Mesodermal cell (in vitro differentiated cells): ENCODE results near the gene MEMO1.
"Not testable (repeated sequence)": the region's sequence is repeated elsewhere in the genome, so short reads cannot be mapped to it uniquely, and the experiment has no call there.

Experiments used
- H3K27ac ChIP-seq: 2 replicates; pipeline ENCODE4 v1.7.0; 2013; ENCODE audit warnings: mild to moderate bottlenecking, low read depth, low read length, moderate library complexity; ENCODE audit not compliant: severe bottlenecking
- H3K36me3 ChIP-seq: 2 replicates; pipeline ENCODE4 v1.7.1; 2013; ENCODE audit warnings: mild to moderate bottlenecking, low read length, moderate library complexity; ENCODE audit not compliant: control insufficient read depth, insufficient read depth
- H3K4me1 ChIP-seq: one replicate; pipeline ENCODE4 v1.7.1; 2013; ENCODE audit warnings: mild to moderate bottlenecking, low read length; ENCODE audit not compliant: insufficient read depth, control insufficient read depth, poor library complexity, severe bottlenecking
- H3K4me3 ChIP-seq: 2 replicates; pipeline ENCODE4 v1.7.0; 2013; ENCODE audit warnings: low read length, control low read depth, mild to moderate bottlenecking; ENCODE audit not compliant: insufficient read depth, poor library complexity, severe bottlenecking; ENCODE audit errors: extremely low read depth
- H3K9me3 ChIP-seq: 2 replicates; pipeline ENCODE4 v1.7.1; 2013; ENCODE audit warnings: mild to moderate bottlenecking, low read length, moderate library complexity; ENCODE audit not compliant: control insufficient read depth
- WGBS, 2 experiments: methylation state at CpG; one replicate each; pipeline ENCODE4 v1.1.5; 2013; ENCODE audit warnings: missing lambda C conversion rate in 2 of 2; ENCODE audit not compliant: insufficient coverage in 2 of 2; 5-methylcytosine and 5-hydroxymethylcytosine counted together

MEMO1 gene

DNA sequence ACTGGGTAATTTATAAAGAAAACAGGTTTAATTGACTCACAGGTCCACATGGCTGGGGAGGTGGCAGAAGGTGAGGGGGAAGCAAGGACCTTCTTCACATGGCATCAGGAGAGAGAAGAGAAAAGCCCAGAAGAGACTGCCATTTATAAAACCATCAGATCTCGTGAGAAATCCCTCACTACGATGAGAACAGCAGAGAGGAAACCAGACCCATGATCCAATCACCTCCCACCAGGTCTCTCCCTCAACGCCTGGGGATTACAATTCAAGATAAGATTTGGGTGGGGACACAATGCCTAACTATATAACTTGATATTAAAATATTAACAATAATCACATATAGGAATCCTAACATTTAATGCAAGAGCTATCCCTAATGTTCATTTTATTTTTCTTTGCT, 31.8 kb downstream of the MEMO1 start:
- Histone ChIP-seq H3K9me3 (no peaks in the 10 kb centered on the region), H3K27ac (no peak overlapping the region), H3K4me1 (no peaks in the 10 kb centered on the region), H3K36me3 (no peaks in the 10 kb centered on the region), H3K4me3 (no peak overlapping the region)
- no CpG with 5 or more reads among the region's 3 CpGs for WGBS, 2 experiments

DNA sequence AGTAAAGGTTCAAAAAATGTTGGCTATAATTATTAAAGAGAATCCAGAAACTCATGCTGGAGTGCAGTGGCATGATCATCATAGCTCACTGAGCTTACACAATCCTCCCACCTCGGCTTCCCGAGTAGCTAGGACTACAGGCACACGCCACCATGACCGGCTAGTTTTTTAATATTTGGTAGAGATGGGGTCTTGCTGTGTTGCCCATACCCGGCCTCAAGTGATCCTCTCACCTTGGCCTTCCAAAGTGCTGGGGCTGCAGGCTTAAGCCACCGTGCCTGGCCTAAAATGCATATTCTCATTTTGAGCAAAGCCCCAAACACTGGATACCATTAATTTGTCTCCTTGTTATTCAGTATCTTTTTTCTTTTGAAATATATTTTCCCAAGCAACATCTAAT, 32.4 kb downstream of the MEMO1 start:
- no peaks in the 10 kb centered on the region for H3K36me3 ChIP-seq
- no peak overlapping the region for H3K4me3 ChIP-seq
- no peaks in the 10 kb centered on the region for H3K4me1 ChIP-seq
- 83 to 100% methylated on average over 1 to 2 of the region's 6 CpGs for WGBS, 2 experiments
- no peaks in the 10 kb centered on the region for H3K9me3 ChIP-seq
- no peak overlapping the region for H3K27ac ChIP-seq

DNA sequence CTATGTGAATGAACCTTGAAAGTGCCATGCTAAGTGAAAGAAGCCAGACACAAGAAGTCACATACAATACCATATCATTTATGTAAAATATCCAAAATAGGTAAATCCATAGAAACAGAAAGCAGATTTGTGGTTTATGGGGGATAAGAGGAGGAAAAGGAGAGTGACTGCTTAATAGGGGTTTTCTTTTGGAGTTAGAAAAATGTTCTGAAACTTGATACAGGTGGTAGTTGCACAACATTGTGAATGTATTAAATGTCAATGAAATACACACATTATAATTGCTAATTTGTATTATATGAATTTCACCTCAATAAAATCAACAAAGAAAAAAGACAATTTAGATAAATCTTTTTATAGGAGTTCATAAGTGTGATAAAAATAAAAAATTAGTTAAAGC, 37.1 kb downstream of the MEMO1 start:
- H3K27ac ChIP-seq: no peak overlapping the region
- no peak overlapping the region for H3K4me3 ChIP-seq
- H3K4me1 ChIP-seq: no peaks in the 10 kb centered on the region
- no peaks in the 10 kb centered on the region for H3K36me3 ChIP-seq
- H3K9me3 ChIP-seq: no peaks in the 10 kb centered on the region

DNA sequence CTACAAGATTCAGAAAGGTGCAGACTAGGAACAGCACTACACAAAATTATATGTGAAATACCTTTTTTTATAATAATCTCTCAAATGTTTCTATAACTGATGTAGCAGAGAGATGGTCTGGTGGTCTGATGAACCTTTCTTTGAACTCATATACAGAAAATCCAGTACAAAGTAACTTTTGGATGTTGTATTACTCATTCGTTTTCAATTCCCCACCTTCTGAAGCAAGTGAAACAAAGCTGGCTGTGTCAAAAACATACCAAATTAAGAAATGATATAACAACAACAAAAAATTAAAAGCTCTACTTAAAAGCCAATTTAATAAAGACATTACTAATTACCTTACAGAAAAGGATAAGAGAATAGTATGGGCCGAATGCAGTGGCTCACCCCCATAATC, 38.7 kb downstream of the MEMO1 start:
- no CpG with 5 or more reads among the region's 2 CpGs for WGBS, 2 experiments
- Histone ChIP-seq H3K27ac (no peak overlapping the region), H3K4me3 (no peak overlapping the region), H3K36me3 (no peaks in the 10 kb centered on the region), H3K9me3 (no peaks in the 10 kb centered on the region), H3K4me1 (no peaks in the 10 kb centered on the region)

DNA sequence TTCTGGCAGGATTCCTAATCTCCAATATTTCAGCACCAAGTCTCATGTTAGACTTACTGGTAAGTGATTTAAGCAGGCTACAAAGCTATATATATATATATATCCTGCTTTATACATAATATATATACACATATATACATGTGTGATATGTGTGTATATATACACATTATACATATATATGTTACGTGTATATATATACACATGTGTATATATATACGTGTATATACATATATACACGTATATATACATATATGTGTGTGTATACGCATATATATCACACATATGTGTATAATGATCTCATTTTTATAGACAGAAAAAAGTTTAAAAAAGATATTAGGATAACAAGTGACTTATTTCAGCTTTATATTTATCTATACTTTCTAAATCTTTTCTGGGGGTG, 41.6 kb downstream of the MEMO1 start:
- Histone ChIP-seq H3K4me3 (no peak overlapping the region), H3K4me1 (no peaks in the 10 kb centered on the region), H3K9me3 (no peaks in the 10 kb centered on the region), H3K27ac (no peak overlapping the region), H3K36me3 (peaks cover 6% of the 10 kb centered on the region)
- WGBS, 2 experiments: no CpG with 5 or more reads among the region's 4 CpGs

DNA sequence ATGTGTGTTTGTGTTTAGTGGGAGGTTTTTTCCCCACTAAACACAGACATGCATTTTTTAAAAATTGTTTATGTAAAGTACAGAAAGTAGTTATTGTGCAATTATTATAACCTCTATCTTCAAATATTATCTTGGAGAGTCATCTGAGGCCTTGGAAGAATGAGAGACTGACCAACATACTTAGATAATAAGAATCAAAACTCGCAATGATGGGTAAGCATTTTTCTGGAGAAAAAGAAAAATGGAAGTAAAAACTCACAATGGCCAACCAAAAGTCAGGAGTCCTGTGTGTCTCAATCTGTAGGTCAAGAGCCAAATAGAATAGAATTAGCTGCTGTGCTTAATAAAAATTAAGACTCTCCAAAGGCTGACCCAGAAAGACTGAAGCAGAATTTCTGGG, 43.0 kb downstream of the MEMO1 start:
- no peaks in the 10 kb centered on the region for H3K4me1 ChIP-seq
- H3K36me3 ChIP-seq: peaks cover 6% of the 10 kb centered on the region
- no peaks in the 10 kb centered on the region for H3K9me3 ChIP-seq
- no peak overlapping the region for H3K4me3 ChIP-seq
- no peak overlapping the region for H3K27ac ChIP-seq
- 100% methylated on average over 1 of the region's 1 CpG; no CpG with 5 or more reads in 1 of the 2 experiments for WGBS, 2 experiments

DNA sequence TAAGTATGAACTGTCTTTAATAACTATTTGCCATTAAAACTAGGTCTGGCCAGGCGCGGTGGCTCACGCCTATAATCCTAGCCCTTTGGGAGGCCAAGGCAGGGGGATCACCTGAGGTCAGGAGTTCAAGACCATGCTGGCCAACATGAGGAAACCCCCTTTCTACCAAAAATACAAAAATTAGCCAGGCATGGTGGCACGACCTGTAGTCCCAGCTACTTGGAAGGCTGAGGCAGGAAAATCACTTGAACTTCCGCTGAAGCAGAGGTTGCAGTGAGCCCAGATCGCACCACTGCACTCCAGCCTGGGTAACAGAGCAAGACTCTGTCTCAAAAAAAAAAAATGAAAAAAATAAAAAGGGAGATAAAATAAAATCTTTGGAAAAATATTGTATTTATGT, 44.4 kb downstream of the MEMO1 start:
- not testable (repeated sequence) for H3K9me3 ChIP-seq, H3K27ac ChIP-seq, H3K4me1 ChIP-seq, H3K4me3 ChIP-seq, H3K36me3 ChIP-seq
- WGBS, 2 experiments: 80 to 97% methylated on average over 3 to 4 of the region's 6 CpGs

DNA sequence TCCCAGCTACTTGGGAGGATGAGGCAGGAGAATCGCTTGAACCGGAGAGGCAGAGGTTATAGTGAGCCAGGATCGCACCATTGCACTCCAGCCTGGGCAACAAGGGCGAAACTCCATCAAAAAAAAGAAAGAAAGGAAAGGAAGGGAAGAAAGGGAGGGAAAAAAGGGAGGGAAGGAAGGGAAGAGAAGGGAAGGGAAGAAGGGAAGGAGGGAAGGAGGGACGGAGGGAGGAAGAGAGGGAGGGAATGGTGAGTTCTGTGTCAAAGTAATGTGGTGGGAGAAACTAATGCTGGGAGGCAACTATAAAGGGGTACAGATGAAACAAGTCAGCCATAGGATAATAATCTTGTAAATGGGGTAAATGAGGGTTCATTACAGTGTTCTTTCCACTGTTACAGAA, 45.7 kb downstream of the MEMO1 start:
- Histone ChIP-seq H3K36me3 (peaks cover 6% of the 10 kb centered on the region), H3K9me3 (no peaks in the 10 kb centered on the region), H3K4me3 (no peak overlapping the region), H3K27ac (no peak overlapping the region), H3K4me1 (no peaks in the 10 kb centered on the region)
- WGBS, 2 experiments: 90 to 93% methylated on average over 5 of the region's 5 CpGs

DNA sequence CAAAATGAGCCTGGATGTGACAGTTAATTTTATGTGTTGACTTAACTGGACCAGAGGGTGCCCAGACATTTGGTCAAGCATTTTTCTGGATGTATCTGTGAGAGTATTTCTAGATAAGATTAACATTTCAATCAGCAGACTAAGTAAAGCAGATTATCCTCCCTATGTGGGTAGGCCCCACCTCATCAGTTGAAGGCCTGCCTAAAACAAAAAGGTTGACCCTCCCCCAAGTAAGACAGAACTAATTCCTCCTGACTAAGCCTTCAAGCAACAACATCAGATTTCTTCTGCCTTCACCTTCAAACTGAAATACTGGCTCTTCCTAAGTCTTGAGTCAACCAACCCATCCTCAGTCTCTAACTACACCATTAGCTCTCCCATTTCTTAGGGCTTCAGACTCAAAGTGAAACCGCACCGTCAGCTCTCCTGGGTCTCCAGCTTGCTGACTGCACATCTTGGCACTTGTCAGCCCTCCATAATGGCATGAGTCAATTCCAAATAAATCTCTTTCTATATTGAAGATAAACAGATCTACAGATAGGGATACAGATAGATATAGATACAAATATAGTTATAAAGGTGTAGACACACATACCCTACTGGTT, 47.9 kb downstream of the MEMO1 start:
- WGBS, 2 experiments: 100% methylated on average over 2 of the region's 2 CpGs; no CpG with 5 or more reads in 1 of the 2 experiments
- Histone ChIP-seq H3K4me3 (no peak overlapping the region), H3K27ac (no peak overlapping the region), H3K36me3 (peaks cover 6% of the 10 kb centered on the region), H3K4me1 (no peaks in the 10 kb centered on the region), H3K9me3 (no peaks in the 10 kb centered on the region)

DNA sequence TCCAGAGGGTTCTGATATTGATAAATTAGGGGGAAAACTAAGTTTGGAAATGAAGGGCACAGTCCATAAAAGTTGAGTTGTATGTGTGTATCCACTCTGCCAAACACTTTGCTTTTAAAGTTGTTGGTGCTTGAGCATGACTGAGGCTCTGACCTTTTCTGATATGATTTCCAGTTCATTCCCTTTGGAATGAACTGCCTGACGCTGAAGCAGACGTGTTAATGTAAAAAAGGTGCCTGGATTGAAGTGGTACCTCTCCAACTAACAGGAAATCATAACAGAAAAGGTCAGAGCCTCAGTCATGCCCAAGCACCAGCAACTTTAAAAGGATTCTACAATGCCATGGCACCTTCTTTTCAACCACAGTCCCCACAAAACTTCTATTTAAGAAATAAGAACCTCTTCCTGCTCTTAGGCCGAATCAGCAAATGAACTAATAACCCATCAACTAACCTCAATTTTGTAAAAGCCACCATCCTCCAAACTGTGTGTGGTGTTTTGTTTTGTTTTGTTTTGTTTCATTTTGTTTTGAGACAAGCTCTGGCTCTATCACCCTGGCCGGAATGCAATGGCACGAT, 52.6 kb downstream of the MEMO1 start:
- H3K27ac ChIP-seq: no peak overlapping the region
- WGBS, 2 experiments: 96 to 100% methylated on average over 2 to 4 of the region's 5 CpGs

DNA sequence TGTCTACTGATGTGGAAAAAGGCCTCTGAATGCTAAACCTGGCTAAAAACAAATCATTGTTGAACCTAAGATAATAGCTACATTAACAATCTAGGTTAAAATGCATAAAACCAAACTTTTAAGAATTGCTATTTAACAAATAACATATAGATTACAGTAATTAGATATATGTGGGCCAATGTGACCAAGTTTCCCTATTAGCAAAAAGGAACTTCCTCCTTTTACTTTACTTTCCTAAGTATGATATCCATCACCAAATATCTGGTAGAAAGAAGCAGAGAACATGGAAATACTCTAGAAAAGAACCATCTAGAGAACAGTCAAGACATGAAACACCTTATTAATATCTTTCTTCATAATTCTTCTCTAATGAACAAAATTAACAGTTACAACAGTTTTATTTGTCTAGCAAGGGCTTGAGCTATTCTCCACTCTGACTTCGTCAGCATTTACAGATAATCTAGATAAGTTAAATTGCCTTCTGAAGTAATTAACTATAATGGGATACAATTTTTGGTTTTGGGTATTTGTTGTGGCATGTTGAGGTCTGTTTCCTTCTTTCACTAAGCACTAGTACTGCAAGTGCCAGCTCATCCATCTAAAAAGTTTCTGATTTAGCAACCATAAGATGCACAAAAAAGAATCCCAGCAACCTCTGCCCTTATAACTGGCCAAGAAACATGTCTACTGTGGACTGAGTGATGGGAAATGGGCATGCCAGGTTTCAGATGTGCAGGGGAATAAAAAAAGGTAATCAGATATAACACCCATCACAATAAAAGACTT, 53.3 kb downstream of the MEMO1 start:
- H3K9me3 ChIP-seq: no peaks in the 10 kb centered on the region
- H3K27ac ChIP-seq: no peak overlapping the region
- no CpG with 5 or more reads among the region's 1 CpG for WGBS, 2 experiments

More for the DNA sequence above, 52.6 kb downstream of the MEMO1 start:
- Histone ChIP-seq H3K4me1 (no peaks in the 10 kb centered on the region), H3K9me3 (no peaks in the 10 kb centered on the region), H3K4me3 (no peak overlapping the region), H3K36me3 (no peaks in the 10 kb centered on the region)

More for the DNA sequence above, 53.3 kb downstream of the MEMO1 start:
- Histone ChIP-seq H3K4me3 (no peak overlapping the region), H3K4me1 (no peaks in the 10 kb centered on the region), H3K36me3 (no peaks in the 10 kb centered on the region)
